Measurements from ENCODE around the gene CFLAR. TPM values are rescaled to one million over a fixed set of nuclear protein-coding genes. Genes with fewer than 3 reads are reported as not detected.

Gene CFLAR
- total and polyA plus RNA-seq, 8 donors, result 93.3 to 327 (median 102) TPM

DNA sequence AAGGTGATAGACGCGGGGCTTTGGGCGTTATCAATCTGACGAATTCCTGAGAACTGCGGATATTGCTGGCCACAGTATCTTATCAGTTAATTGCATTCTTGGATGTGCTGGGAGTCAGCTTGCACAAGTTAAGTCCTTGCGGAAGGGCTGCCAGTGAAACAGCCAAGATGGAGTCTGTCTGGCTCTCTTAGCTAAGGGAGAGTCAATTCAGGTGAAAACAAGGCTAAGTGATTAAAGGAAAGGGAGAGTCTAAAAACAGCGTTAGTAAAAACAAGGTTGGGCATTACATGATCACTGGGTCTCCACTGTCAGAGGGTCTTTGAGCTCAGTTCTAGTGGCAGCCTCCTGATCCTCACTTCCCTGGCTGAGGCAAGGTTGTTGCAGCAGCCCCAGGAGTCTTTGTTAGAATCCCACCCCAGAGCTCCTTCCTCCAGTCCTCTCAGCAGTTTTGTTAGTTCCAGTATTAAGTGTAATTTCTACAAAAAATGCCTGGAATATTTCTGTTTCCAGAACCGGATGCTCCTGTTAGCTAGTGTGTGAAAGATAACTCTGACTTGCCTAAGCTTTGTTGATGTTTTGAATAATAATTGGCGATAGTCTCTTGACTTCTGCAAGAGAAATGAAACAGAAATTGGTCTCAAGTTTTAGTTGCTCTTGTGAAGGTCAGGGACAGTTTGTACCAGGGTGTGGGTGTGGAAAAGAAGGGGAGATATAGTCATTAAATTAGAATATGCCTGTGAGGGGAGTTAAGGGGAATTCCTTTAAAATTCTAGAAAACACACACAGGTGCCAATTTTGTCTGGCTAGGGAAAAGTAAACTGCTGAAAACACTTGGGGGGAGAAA lies 10.6 kb downstream of the CFLAR start:
- Histone ChIP-seq H3K4me1 (peaks cover 83 to 100% of the 10 kb centered on the region in 2 donors), H3K4me3 (peak overlapping the region in 1 of 2 donors; percentile 81)
- no peak for ATAC-seq

DNA sequence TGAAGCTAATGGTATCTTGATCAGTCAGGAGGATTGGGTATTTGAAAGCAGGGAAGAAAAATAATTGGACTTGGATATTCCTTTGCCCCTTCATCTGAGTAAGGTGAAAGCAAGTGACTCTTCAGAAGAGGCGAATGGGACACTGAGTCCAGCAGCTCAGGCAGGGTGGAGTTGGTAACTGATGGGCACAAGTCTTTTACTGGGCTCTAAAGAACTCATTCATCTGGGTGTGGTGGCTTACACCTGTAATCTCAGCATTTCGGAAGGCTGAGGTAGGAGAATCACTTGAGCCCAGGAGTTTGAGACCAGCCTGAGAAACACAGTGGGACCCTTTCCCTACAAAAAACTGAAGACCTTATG lies 11.2 kb downstream of the CFLAR start:
- Histone ChIP-seq H3K4me1 (peaks cover 84 to 100% of the 10 kb centered on the region in 2 donors), H3K9me3 (no peaks in the 10 kb centered on the region), H3K4me3 (peak overlapping the region in 1 of 2 donors; percentile 81), H3K27me3 (no peaks in the 10 kb centered on the region), H3K36me3 (peaks cover 0 to 27% of the 10 kb centered on the region in 2 donors), H3K27ac (peak overlapping the region; percentile 99 to 100)
- intact Hi-C loops (cut with DNase I), result no loop called here
- TF ChIP-seq, protein P1, sequence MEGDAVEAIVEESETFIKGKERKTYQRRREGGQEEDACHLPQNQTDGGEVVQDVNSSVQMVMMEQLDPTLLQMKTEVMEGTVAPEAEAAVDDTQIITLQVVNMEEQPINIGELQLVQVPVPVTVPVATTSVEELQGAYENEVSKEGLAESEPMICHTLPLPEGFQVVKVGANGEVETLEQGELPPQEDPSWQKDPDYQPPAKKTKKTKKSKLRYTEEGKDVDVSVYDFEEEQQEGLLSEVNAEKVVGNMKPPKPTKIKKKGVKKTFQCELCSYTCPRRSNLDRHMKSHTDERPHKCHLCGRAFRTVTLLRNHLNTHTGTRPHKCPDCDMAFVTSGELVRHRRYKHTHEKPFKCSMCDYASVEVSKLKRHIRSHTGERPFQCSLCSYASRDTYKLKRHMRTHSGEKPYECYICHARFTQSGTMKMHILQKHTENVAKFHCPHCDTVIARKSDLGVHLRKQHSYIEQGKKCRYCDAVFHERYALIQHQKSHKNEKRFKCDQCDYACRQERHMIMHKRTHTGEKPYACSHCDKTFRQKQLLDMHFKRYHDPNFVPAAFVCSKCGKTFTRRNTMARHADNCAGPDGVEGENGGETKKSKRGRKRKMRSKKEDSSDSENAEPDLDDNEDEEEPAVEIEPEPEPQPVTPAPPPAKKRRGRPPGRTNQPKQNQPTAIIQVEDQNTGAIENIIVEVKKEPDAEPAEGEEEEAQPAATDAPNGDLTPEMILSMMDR (IDR thresholded peaks at IDR 0.05), result no peak
- ATAC-seq, result no peak
- DNase-seq, result no peak

More for the DNA sequence above, 10.6 kb downstream of the CFLAR start:
- H3K36me3 ChIP-seq, result peaks cover 0 to 21% of the 10 kb centered on the region in 2 donors
- peak overlapping the region; percentile 99 to 100 for H3K27ac ChIP-seq
- no peak for DNase-seq
- intact Hi-C loops (cut with DNase I), result no loop called here
- no peaks in the 10 kb centered on the region for H3K27me3 ChIP-seq
- TF ChIP-seq, protein P1 (IDR thresholded peaks at IDR 0.05), result no peak
- no peaks in the 10 kb centered on the region for H3K9me3 ChIP-seq

DNA sequence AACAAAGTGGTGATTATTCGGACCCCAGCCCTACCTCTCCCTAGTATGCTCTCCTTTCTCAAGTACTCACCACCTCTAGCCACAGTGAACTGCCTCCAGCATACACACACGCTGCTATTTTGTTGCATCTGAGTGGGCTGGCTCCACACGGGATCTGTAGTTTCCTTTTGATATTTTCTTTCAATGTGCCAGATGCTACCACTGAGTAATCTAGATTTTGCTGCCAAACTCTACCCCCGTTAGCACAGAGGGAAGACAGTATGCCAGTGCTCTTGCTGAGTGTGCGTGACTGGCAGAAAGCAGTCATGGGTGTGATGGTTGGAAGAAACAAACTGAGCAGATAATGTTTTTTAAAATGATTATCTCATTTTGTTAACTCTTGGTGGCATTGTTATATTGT lies 11.6 kb downstream of the CFLAR start:
- peak; percentile 1 for ATAC-seq
- no peaks in the 10 kb centered on the region for H3K9me3 ChIP-seq

DNA sequence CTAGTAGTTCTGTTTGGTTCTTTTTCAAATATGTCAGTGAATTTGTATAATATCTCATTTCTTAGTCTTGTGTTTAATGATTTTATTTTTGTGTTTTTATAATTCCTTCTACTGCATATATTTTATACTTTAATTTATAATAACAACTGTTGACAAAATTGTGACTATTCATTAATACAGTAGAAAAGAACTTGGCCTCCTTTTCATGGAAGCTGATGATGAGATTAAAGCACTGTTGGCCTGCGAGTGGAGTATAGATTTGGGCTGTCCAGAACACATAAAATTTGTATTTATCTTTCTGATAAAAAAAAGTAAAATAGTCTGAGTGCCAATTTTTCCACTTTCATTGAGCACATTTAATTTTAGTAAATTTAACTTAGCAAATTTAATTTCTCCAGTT lies 12.1 kb downstream of the CFLAR start:
- Histone ChIP-seq H3K27ac (peak overlapping the region; percentile 99 to 100), H3K27me3 (no peaks in the 10 kb centered on the region), H3K9me3 (no peaks in the 10 kb centered on the region), H3K4me3 (peak overlapping the region in 1 of 2 donors; percentile 81), H3K4me1 (peaks cover 88 to 100% of the 10 kb centered on the region in 2 donors), H3K36me3 (peaks cover 0 to 33% of the 10 kb centered on the region in 2 donors)
- ATAC-seq, result no peak
- DNase-seq, result no peak
- intact Hi-C loops (cut with DNase I), result no loop called here
- TF ChIP-seq, protein P1 (IDR thresholded peaks at IDR 0.05), result no peak

More for the DNA sequence above, 11.6 kb downstream of the CFLAR start:
- intact Hi-C loops (cut with DNase I), result no loop called here
- no peak for DNase-seq
- peaks cover 84 to 100% of the 10 kb centered on the region in 2 donors for H3K4me1 ChIP-seq
- peak overlapping the region in 1 of 2 donors; percentile 81 for H3K4me3 ChIP-seq
- TF ChIP-seq, protein P1 (IDR thresholded peaks at IDR 0.05), result no peak
- peak overlapping the region; percentile 99 to 100 for H3K27ac ChIP-seq
- H3K36me3 ChIP-seq, result peaks cover 0 to 28% of the 10 kb centered on the region in 2 donors
- no peaks in the 10 kb centered on the region for H3K27me3 ChIP-seq

DNA sequence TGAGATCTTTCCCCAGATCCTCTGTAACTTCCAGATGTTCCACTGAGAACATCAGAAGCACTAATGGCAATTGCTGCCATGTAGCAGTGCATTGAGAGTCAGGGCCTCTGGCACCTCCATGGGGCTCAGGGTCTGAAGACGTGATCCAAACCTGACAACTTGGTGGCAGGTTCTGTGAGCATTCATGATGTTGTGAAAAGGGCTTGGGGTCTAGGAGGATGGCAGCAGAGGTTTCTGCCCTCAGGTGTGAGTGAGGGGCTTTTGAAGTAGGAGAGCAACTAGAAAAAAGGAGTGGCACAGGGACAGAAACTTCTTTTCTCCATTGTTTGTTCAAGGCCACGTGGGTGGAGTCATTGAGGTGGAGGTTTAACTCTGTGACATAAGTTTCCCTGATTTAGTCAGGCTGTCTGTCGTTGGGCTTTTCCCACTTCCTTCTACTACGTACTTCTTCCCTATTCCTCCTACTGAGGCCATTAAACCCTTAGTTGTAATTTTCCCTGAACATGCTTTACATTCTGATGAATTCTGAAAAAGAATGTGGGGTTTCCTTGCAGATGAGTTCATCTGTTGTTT lies 13.1 kb downstream of the CFLAR start:
- Histone ChIP-seq H3K27me3 (no peaks in the 10 kb centered on the region), H3K4me1 (peaks cover 86 to 100% of the 10 kb centered on the region in 2 donors), H3K27ac (peak overlapping the region; percentile 99 to 100), H3K4me3 (peak overlapping the region in 1 of 2 donors; percentile 35), H3K9me3 (no peaks in the 10 kb centered on the region), H3K36me3 (peaks cover 0 to 35% of the 10 kb centered on the region in 2 donors)
- ATAC-seq, result peak; percentile 54
- DNase-seq, result peak in 1 of 4 donors; percentile 57
- intact Hi-C loops (cut with DNase I), result no loop called here
- TF ChIP-seq, protein P1 (IDR thresholded peaks at IDR 0.05), result no peak
